GM18870 (cell line): ENCODE results near the gene HIPK2.

Source experiments
- ATAC-seq: cut with Tn5 transposase; IDR thresholded peaks from one replicate; pipeline ENCODE4 v1.9.1; 2021; ENCODE audit warnings: moderate library complexity; ENCODE audit not compliant: unreplicated experiment

The HIPK2 gene

GRCh38 chr7:139523968-139524815, 253.6 kb downstream of the HIPK2 start:
- ATAC-seq: no peak

GRCh38 chr7:139523199-139523941, 254.4 kb downstream of the HIPK2 start, which contains the start of gene CLEC2L:
Gene CLEC2L, plus strand, starts transcription at chr7:139523685. Its CDS starts 243 bp downstream, at chr7:139523928.
- no peak for ATAC-seq

- ATAC-seq: no peak
Observed at GRCh38 chr7:139522830-139523198, 255.0 kb downstream of the HIPK2 start.

GRCh38 chr7:139521439-139521838, 256.4 kb downstream of the HIPK2 start:
- no peak for ATAC-seq

GRCh38 chr7:139515266-139515665, 262.5 kb downstream of the HIPK2 start:
- ATAC-seq: no peak
